Measurements from ENCODE around the gene MDGA2.
A peak's percentile ranks its signal among the peaks of the same experiment; 100 is the strongest.

DNA sequence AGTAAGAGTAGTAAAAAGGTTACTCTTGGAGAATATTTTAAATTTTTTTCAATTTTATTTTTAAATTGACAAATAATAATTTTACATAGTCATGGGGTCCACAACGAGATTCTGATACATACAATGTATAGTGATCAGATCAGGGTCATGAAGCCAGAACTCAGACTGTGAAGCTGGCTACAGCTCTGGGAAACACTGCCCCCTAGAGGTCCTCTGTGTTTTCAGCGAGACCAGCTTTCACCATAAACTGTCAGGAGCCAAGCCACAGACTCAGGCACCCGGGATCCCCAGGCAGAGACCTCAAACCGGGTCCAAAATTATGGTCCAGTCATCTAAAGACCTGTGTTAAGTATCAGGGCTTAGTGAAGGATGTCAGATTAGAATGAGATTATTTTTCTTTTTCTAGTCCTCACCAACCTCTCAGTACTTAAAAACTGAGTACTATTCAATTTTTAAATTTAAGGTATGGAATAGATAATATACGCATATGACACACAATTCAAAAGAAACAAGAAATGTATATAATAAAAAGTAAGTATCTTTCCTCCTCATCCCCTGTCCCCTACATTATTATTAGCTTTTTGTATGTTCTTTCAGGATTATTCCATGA lies 397.1 kb downstream of the MDGA2 start:
- TF ChIP-seq CTCF (conservative IDR thresholded peaks at IDR 0.05) (peak; percentile 92), ZFX (IDR thresholded peaks at IDR 0.05) (no peak)

Data from C4-2B (cell line).